ENCODE data around the gene CMTM7. TPM values are rescaled to one million over a fixed set of nuclear protein-coding genes. Genes with fewer than 3 reads are reported as not detected.

CMTM7 gene
- total and polyA plus RNA-seq, 2 of the 8 experiments (the other 6 are each of a cell fraction or from before 2014, with no cell fraction given) = 33.3 to 65.8 TPM

DNA sequence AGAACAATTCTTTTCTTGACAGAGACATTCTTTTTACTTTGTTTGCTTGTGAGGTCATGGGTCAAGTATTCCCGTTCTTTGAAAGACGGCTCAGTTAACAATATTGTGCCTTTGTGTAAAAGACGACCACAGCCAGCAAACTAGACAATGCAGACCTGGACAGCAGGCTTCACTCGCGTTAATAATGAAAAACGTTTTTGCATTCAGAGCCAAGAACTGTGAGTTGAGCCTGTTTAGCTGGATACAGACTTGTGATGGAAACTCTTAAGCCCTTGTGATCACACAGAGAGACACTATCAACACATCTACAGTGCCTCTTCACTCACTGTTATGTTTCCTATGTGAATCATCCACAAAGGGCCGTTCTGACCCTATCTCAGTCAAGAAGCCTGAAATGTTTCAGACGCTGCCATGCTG lies 37.3 kb upstream of the CMTM7 start:
- Histone ChIP-seq H3K14ac (ENCODE audit: insufficient read length) (no peak overlapping the region), H3K27me3 (replicated peaks in 1 of 4; ENCODE audit: control insufficient read depth in 3 of 4, extremely low read depth in 1 of 4, insufficient read depth in 3 of 4, low read length in 3 of 4) (no peaks in the 10 kb centered on the region), H2BK15ac (ENCODE audit: low read length) (no peak overlapping the region), H2BK20ac (ENCODE audit: low read length) (no peak overlapping the region), H2BK12ac (ENCODE audit: low read depth, low read length) (no peak overlapping the region), H4K20me1 (replicated peaks in 1 of 2; ENCODE audit: control insufficient read depth in 1 of 2, insufficient read depth in 2 of 2, low read length in 2 of 2) (no peaks in the 10 kb centered on the region), H3K79me1 (ENCODE audit: low read depth, low read length) (no peaks in the 10 kb centered on the region; the same call in 1 of the 2 replicates), H3K4ac (replicated peaks; ENCODE audit: insufficient read length, low read depth, low read length) (no peak overlapping the region), H3K4me2 (ENCODE audit: insufficient read depth in 1 of 2, low read depth in 2 of 2, low read length in 2 of 2) (no peak overlapping the region), H3K9me3 (ENCODE audit: insufficient read depth in 2 of 2, low read depth in 1 of 2, low read length in 1 of 2) (no peaks in the 10 kb centered on the region), H3K23ac (ENCODE audit: insufficient read length) (no peak overlapping the region), H4K8ac (ENCODE audit: extremely low read depth, insufficient read depth, low read length) (no peak overlapping the region), H4K91ac (replicated peaks; ENCODE audit: insufficient read length, low read length) (no peak overlapping the region), H2AK5ac (ENCODE audit: low read depth, low read length) (no peak overlapping the region), H3K23me2 (ENCODE audit: low read depth, low read length) (no peaks in the 10 kb centered on the region; the same call in 1 of the 2 replicates), H3K9ac (replicated peaks in 1 of 4; ENCODE audit: extremely low read depth in 1 of 4, low read depth in 3 of 4, low read length in 3 of 4) (no peak overlapping the region), H3K4me1 (replicated peaks in 1 of 4; ENCODE audit: control insufficient read depth in 3 of 4, insufficient read depth in 4 of 4, low read length in 3 of 4) (peaks cover 3 to 14% (median 7%) of the 10 kb centered on the region in 4 experiments; a peak in 5 of 7 replicates), H3K4me3 (ENCODE audit: extremely low read depth in 1 of 4, insufficient read depth in 2 of 4, low read depth in 3 of 4, low read length in 4 of 4) (no peak overlapping the region), H3K27ac (ENCODE audit: low read depth, low read length) (no peak overlapping the region), H2AFZ (ENCODE audit: low read length) (no peak overlapping the region), H4K5ac (ENCODE audit: insufficient read length, low read depth, low read length) (no peak overlapping the region), H2BK120ac (replicated peaks; ENCODE audit: low read depth, low read length) (no peak overlapping the region), H2BK5ac (ENCODE audit: low read depth, low read length) (no peak overlapping the region), H3K56ac (replicated peaks; ENCODE audit: insufficient read length, low read depth, low read length) (no peak overlapping the region), H3K18ac (ENCODE audit: extremely low read depth, low read length) (no peak overlapping the region), H3K36me3 (ENCODE audit: control insufficient read depth in 2 of 4, insufficient read depth in 4 of 4, low read length in 3 of 4) (no peaks in the 10 kb centered on the region), H3K79me2 (ENCODE audit: control insufficient read depth in 1 of 2, insufficient read depth in 2 of 2, low read length in 2 of 2) (no peaks in the 10 kb centered on the region)
- 84% methylated on average over 8 of the region's 8 CpGs; no CpG with 5 or more reads in 1 of the 2 experiments for WGBS, 2 experiments (ENCODE audit: extremely low coverage in 1 of 2, insufficient coverage in 1 of 2, insufficient read length in 1 of 2, insufficient replicate concordance in 2 of 2, low coverage in 1 of 2, low lambda C conversion rate in 2 of 2, missing lambda C conversion rate in 1 of 2)
- TF ChIP-seq HDAC2 (IDR thresholded peaks at IDR 0.05; ENCODE audit: borderline replicate concordance in 1 of 2, low read depth in 2 of 2, low read length in 2 of 2) (no peak), EZH2 (IDR thresholded peaks at IDR 0.05; ENCODE audit: low read depth, low read length, severe bottlenecking) (no peak), TAF7 (optimal IDR thresholded peaks at IDR 0.05; ENCODE audit: borderline replicate concordance, low read depth, low read length) (no peak), BCL11A (IDR thresholded peaks at IDR 0.05; ENCODE audit: low read depth in 2 of 2, low read length in 2 of 2) (no peak)
- CTCF ChIA-PET (ENCODE audit: partially characterized antibody) = no interaction called here
- FAIRE-seq (no peak), DNase-seq (ENCODE audit: low read depth in 1 of 2, low spot score in 2 of 2) (no peak)
- POLR2A ChIA-PET (ENCODE audit: partially characterized antibody) = no interaction called here
